ENCODE results near the gene CCR8.

DNA sequence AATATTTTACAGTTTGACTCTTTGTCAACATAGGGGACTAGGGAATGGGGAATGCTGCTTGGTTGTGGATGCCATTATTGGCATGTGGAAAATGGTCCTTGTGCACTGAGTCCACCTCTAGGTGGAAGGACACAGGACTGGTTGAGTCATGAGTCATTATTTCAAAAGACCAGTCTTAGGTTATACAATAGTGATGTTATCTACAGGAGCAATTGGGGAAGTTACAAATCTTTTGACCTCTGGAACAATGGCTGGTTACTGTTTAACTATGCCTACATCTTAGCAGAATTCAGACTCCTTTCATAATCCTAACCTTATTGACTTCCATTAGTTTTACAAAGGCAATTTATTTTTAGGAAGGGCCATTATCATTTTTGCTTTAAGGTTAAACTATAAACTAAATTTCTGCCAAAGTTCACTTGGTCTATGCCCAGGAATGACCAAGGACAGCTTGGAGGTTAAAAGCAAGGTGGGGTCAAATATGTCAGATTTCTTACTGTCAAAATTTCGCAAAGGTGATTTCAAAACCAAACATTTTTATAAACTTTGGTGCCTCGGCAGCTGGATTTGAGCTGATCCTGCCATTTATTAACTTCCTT lies 11.8 kb upstream of the CCR8 start:
- TF ChIP-seq EZH2 (IDR thresholded peaks at IDR 0.05; ENCODE audit: borderline replicate concordance, low read depth, low read length, severe bottlenecking): no peak
- TF ChIP-seq, protein P1, sequence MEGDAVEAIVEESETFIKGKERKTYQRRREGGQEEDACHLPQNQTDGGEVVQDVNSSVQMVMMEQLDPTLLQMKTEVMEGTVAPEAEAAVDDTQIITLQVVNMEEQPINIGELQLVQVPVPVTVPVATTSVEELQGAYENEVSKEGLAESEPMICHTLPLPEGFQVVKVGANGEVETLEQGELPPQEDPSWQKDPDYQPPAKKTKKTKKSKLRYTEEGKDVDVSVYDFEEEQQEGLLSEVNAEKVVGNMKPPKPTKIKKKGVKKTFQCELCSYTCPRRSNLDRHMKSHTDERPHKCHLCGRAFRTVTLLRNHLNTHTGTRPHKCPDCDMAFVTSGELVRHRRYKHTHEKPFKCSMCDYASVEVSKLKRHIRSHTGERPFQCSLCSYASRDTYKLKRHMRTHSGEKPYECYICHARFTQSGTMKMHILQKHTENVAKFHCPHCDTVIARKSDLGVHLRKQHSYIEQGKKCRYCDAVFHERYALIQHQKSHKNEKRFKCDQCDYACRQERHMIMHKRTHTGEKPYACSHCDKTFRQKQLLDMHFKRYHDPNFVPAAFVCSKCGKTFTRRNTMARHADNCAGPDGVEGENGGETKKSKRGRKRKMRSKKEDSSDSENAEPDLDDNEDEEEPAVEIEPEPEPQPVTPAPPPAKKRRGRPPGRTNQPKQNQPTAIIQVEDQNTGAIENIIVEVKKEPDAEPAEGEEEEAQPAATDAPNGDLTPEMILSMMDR (IDR thresholded peaks at IDR 0.05; ENCODE audit: borderline replicate concordance, extremely low read depth, low read length, poor library complexity, severe bottlenecking): no peak
